Left lung (tissue), 10 donors: ENCODE data around the gene ENPP6. TPM values are rescaled to one million over a fixed set of nuclear protein-coding genes. Genes with fewer than 3 reads are reported as not detected.

Experiments
- ATAC-seq: fragments of 200-7000 bp; cut with Tn5 transposase; one replicate; pipeline ENCODE4 v1.9.1; 2020; ENCODE audit warnings: moderate library complexity
- DNase-seq, 4 donors: peaks; one replicate each; pipeline ENCODE4 v3.0.0-alpha.2; 2013 to 2020
- H3K27ac ChIP-seq, 2 donors: fragments of 200-600 bp; sonication (generic) in 1 of 2; one replicate each; pipeline versions ENCODE4 v1.5.0 to v1.8.0; 2020 to 2021
- H3K27me3 ChIP-seq, 2 donors: fragments of 200-600 bp; sonication (generic) in 1 of 2; one replicate each; pipeline versions ENCODE4 v1.5.0 to v1.8.0; 2020 to 2021
- H3K36me3 ChIP-seq, 2 donors: fragments of 200-600 bp; sonication (generic) in 1 of 2; one replicate each; pipeline versions ENCODE4 v1.5.0 to v1.8.0; 2020 to 2021
- H3K4me1 ChIP-seq, 2 donors: fragments of 200-600 bp; one replicate each; pipeline ENCODE4 v1.8.0; 2021
- H3K4me3 ChIP-seq, 2 donors: fragments of 200-600 bp; sonication (generic) in 1 of 2; one replicate each; pipeline versions ENCODE4 v1.5.0 to v1.8.0; 2020 to 2021; ENCODE audit warnings: mild to moderate bottlenecking in 1 of 2
- H3K9me3 ChIP-seq, 2 donors: fragments of 200-600 bp; sonication (generic) in 1 of 2; one replicate each; pipeline versions ENCODE4 v1.5.0 to v1.8.0; 2020 to 2021
- CTCF ChIP-seq, 2 donors: fragments of 200-600 bp; sonication (generic) in 1 of 2; IDR thresholded peaks; one replicate each; pipeline versions ENCODE4 v1.5.0 to v1.8.0; 2021; ENCODE audit warnings: antibody characterized with exemption in 2 of 2
- intact Hi-C, 2 donors: fragments of 100-400 bp; cut with DNase I; formaldehyde crosslinking; loops; one replicate each; pipeline versions ENCODE4 v1.11.2 to v1.14.2; 2022
- polyA plus RNA-seq, 6 donors: library from polyadenylated mRNA; unstranded; fragments of 120-200 nt; gene quantifications; one replicate each; pipeline ENCODE4 v1.2.1, GENCODE V29; 2013; ENCODE audit not compliant: insufficient read length in 6 of 6
- total RNA-seq, 2 donors: library from RNA; stranded (reverse); fragmentation: NEBNext Ultra II Directional; extraction: Animal tissue kit (Norgen Biotek cat#: 25700); gene quantifications; one replicate each; pipeline ENCODE4 v1.2.1, GENCODE V29; 2021
- donor health status: DM: no; HTN: yes; CAD: no.
- donor health status: DM: no; HTN: no; CAD: no.

Gene ENPP6
- total and polyA plus RNA-seq, 8 donors = 0.14 to 0.67 (median 0.31) TPM

- H3K9me3 ChIP-seq = peaks cover 0 to 5% of the 10 kb centered on the region in 2 donors
- H3K4me3 ChIP-seq = no peak overlapping the region
- no peaks in the 10 kb centered on the region for H3K4me1 ChIP-seq
- H3K36me3 ChIP-seq = no peaks in the 10 kb centered on the region
- intact Hi-C loops = no loop called here
- TF ChIP-seq CTCF (IDR thresholded peaks at IDR 0.05) = no peak
- H3K27me3 ChIP-seq = no peaks in the 10 kb centered on the region
- ATAC-seq = no peak
- DNase-seq = peak in 1 of 4 donors; percentile 61
- no peak overlapping the region for H3K27ac ChIP-seq
These were observed 38.4 kb upstream of the ENPP6 start for GRCh38 chr4:184255871-184256642.

GRCh38 chr4:184255361-184255760 lies 37.7 kb upstream of the ENPP6 start:
- Histone ChIP-seq H3K4me3 (no peak overlapping the region), H3K36me3 (no peaks in the 10 kb centered on the region), H3K9me3 (peaks cover 0 to 5% of the 10 kb centered on the region in 2 donors), H3K27me3 (no peaks in the 10 kb centered on the region), H3K4me1 (no peaks in the 10 kb centered on the region), H3K27ac (no peak overlapping the region)
- intact Hi-C loops = no loop called here
- DNase-seq (no peak), ATAC-seq (no peak)
- no peak for TF ChIP-seq CTCF (IDR thresholded peaks at IDR 0.05)

DNA sequence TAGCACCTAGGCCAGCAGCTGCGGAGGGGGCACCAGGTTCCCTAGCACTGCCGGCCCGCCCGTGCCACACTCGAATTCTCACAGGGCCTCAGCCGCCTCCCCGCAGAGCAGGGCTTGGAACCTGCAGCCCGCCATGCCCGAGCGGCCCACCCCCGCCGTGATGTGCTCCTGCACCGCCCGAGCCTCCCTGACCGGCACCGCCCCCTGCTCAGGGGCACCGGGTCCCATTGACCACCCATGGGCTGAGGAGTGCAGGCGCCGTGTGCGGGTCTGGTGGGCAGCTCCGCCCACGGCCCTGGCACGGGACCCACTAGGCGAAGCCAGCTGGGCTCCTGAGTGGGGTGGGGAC lies 35.4 kb upstream of the ENPP6 start:
- DNase-seq (peak in 1 of 4 donors; percentile 76), ATAC-seq (no peak)
- Histone ChIP-seq H3K9me3 (peaks cover 0 to 5% of the 10 kb centered on the region in 2 donors), H3K27ac (no peak overlapping the region), H3K4me3 (no peak overlapping the region), H3K4me1 (no peaks in the 10 kb centered on the region), H3K27me3 (no peaks in the 10 kb centered on the region), H3K36me3 (no peaks in the 10 kb centered on the region)
- intact Hi-C loops = no loop called here
- TF ChIP-seq CTCF (IDR thresholded peaks at IDR 0.05) = no peak

GRCh38 chr4:184252136-184253071 lies 34.7 kb upstream of the ENPP6 start:
- H3K36me3 ChIP-seq = no peaks in the 10 kb centered on the region
- TF ChIP-seq CTCF (IDR thresholded peaks at IDR 0.05) = no peak
- intact Hi-C loops = no loop called here
- H3K9me3 ChIP-seq = peaks cover 0 to 5% of the 10 kb centered on the region in 2 donors
- peak in 1 of 4 donors; percentile 48 for DNase-seq
- H3K27me3 ChIP-seq = no peaks in the 10 kb centered on the region
- H3K4me3 ChIP-seq = no peak overlapping the region
- H3K27ac ChIP-seq = no peak overlapping the region
- no peaks in the 10 kb centered on the region for H3K4me1 ChIP-seq
- no peak for ATAC-seq

DNA sequence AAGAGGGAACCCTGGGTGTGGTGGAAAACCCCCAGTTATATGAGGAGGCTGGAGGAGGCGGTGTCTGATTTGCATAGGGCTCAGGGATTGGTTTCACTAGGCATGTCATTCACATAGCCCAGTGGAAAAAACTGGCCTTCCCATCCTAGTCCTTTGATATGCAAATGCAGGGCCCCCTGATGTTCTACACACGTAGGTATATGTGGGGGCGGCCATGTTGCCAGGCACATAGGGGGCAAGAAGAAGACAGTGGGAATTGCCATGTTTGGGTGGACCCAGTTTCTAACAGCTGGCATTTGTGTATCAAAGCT lies 34.0 kb upstream of the ENPP6 start:
- intact Hi-C loops = no loop called here
- no peak for TF ChIP-seq CTCF (IDR thresholded peaks at IDR 0.05)
- no peaks in the 10 kb centered on the region for H3K36me3 ChIP-seq
- H3K9me3 ChIP-seq = peaks cover 0 to 5% of the 10 kb centered on the region in 2 donors
- H3K4me3 ChIP-seq = no peak overlapping the region
- DNase-seq = no peak
- ATAC-seq = no peak
- H3K27me3 ChIP-seq = no peaks in the 10 kb centered on the region
- H3K4me1 ChIP-seq = no peaks in the 10 kb centered on the region
- H3K27ac ChIP-seq = no peak overlapping the region
